Neutrophil (primary cell): ENCODE data around the gene ITGB3BP.

Experiments
- H3K27ac ChIP-seq: fragments of 200-600 bp; sonication (generic); 2 replicates; pipeline ENCODE4 v1.5.1; 2016; ENCODE audit warnings: mild to moderate bottlenecking, moderate library complexity
- H3K27me3 ChIP-seq: fragments of 200-600 bp; sonication (generic); 2 replicates; pipeline ENCODE4 v1.6.0; 2016; ENCODE audit warnings: mild to moderate bottlenecking
- H3K36me3 ChIP-seq: fragments of 200-600 bp; sonication (generic); 2 replicates; pipeline ENCODE4 v1.5.1; 2017
- H3K4me1 ChIP-seq, 2 experiments: fragments of 200-600 bp in 1 of 2; sonication (generic) in 1 of 2; 1 replicate in 1 of 2; 2 replicates in 1 of 2; pipeline versions ENCODE4 v1.5.1 to v1.6.1; 2013 to 2016; ENCODE audit warnings: low read depth in 1 of 2, low read length in 1 of 2, mild to moderate bottlenecking in 1 of 2, moderate library complexity in 1 of 2; ENCODE audit not compliant: control insufficient read depth in 1 of 2, insufficient read depth in 1 of 2
- H3K4me3 ChIP-seq, 2 experiments: fragments of 200-600 bp in 1 of 2; sonication (generic) in 1 of 2; 1 replicate in 1 of 2; 2 replicates in 1 of 2; pipeline ENCODE4 v1.5.1; 2013 to 2016; ENCODE audit warnings: low read depth in 1 of 2, low read length in 1 of 2, mild to moderate bottlenecking in 1 of 2, moderate library complexity in 1 of 2
- H3K9me3 ChIP-seq: fragments of 200-600 bp; sonication (generic); 2 replicates; pipeline ENCODE4 v1.5.1; 2016
- CTCF ChIP-seq: fragments of 200-600 bp; sonication (generic); IDR thresholded peaks from 2 replicates; pipeline ENCODE4 v1.5.1; 2016; ENCODE audit warnings: antibody characterized with exemption

Gene ITGB3BP

GRCh38 chr1:63547621-63548294, 24.7 kb upstream of the ITGB3BP start:
- H3K27ac ChIP-seq = no peak overlapping the region
- H3K9me3 ChIP-seq = no peaks in the 10 kb centered on the region
- H3K4me3 ChIP-seq = no peak overlapping the region
- H3K4me1 ChIP-seq = no peaks in the 10 kb centered on the region
- no peaks in the 10 kb centered on the region for H3K36me3 ChIP-seq
- H3K27me3 ChIP-seq = no peaks in the 10 kb centered on the region
- no peak for TF ChIP-seq CTCF

- Histone ChIP-seq H3K27ac (no peak overlapping the region), H3K9me3 (no peaks in the 10 kb centered on the region), H3K27me3 (no peaks in the 10 kb centered on the region), H3K4me3 (no peak overlapping the region), H3K4me1 (no peaks in the 10 kb centered on the region), H3K36me3 (no peaks in the 10 kb centered on the region)
- no peak for TF ChIP-seq CTCF
These were observed 22.8 kb upstream of the ITGB3BP start for GRCh38 chr1:63545780-63546179.

- H3K36me3 ChIP-seq = no peaks in the 10 kb centered on the region
- H3K4me3 ChIP-seq = no peak overlapping the region
- H3K27ac ChIP-seq = no peak overlapping the region
- no peaks in the 10 kb centered on the region for H3K9me3 ChIP-seq
- H3K27me3 ChIP-seq = no peaks in the 10 kb centered on the region
- no peaks in the 10 kb centered on the region for H3K4me1 ChIP-seq
- no peak for TF ChIP-seq CTCF
These were observed 14.9 kb upstream of the ITGB3BP start for GRCh38 chr1:63537940-63538339.

GRCh38 chr1:63537006-63537405, 14.0 kb upstream of the ITGB3BP start:
- H3K27me3 ChIP-seq = no peaks in the 10 kb centered on the region
- H3K36me3 ChIP-seq = no peaks in the 10 kb centered on the region
- no peaks in the 10 kb centered on the region for H3K9me3 ChIP-seq
- H3K4me1 ChIP-seq = no peaks in the 10 kb centered on the region
- TF ChIP-seq CTCF = no peak
- H3K4me3 ChIP-seq = no peak overlapping the region
- no peak overlapping the region for H3K27ac ChIP-seq

GRCh38 chr1:63534406-63534805, 11.4 kb upstream of the ITGB3BP start:
- H3K27ac ChIP-seq = no peak overlapping the region
- H3K36me3 ChIP-seq = no peaks in the 10 kb centered on the region
- H3K27me3 ChIP-seq = no peaks in the 10 kb centered on the region
- no peak for TF ChIP-seq CTCF
- no peak overlapping the region for H3K4me3 ChIP-seq
- H3K9me3 ChIP-seq = no peaks in the 10 kb centered on the region
- no peaks in the 10 kb centered on the region for H3K4me1 ChIP-seq
